NCI-H82 treated with DMSO at 0.1 percent for 48 hours (cell line): ENCODE measurements around the gene CPM.
"Not testable (repeated sequence)": the region's sequence is repeated elsewhere in the genome, so short reads cannot be mapped to it uniquely, and the experiment has no call there.

Experiments used
- DNase-seq: peaks from one replicate; lab custom pipeline; 2025; ENCODE audit not compliant: unreplicated experiment; lab: John Stamatoyannopoulos, UW

CPM gene

GRCh38 chr12:68809190-68810026 lies 123.6 kb downstream of the CPM start:
- DNase-seq: no peak

DNA sequence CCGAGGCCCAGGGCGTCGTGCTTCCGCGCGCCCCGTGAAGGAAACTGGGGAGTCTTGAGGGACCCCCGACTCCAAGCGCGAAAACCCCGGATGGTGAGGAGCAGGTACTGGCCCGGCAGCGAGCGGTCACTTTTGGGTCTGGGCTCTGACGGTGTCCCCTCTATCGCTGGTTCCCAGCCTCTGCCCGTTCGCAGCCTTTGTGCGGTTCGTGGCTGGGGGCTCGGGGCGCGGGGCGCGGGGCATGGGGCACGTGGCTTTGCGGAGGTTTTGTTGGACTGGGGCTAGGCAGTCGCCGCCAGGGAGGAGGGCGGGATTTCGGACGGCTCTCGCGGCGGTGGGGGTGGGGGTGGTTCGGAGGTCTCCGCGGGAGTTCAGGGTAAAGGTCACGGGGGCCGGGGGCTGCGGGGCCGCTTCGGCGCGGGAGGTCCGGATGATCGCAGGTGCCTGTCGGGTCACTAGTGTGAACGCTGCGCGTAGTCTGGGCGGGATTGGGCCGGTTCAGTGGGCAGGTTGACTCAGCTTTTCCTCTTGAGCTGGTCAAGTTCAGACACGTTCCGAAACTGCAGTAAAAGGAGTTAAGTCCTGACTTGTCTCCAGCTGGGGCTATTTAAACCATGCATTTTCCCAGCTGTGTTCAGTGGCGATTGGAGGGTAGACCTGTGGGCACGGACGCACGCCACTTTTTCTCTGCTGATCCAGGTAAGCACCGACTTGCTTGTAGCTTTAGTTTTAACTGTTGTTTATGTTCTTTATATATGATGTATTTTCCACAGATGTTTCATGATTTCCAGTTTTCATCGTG lies 124.4 kb downstream of the CPM start:
- DNase-seq: peak; percentile 21

- DNase-seq: peak; percentile 81
Measured at GRCh38 chr12:68807576-68808387, 125.2 kb downstream of the CPM start, which contains the start of gene MDM2. Gene MDM2, plus strand, starts transcription at chr12:68808177. Its CDS starts 301 bp downstream, at chr12:68808478.

GRCh38 chr12:68807274-68807575 lies 125.7 kb downstream of the CPM start:
- not testable (repeated sequence) for DNase-seq

DNA sequence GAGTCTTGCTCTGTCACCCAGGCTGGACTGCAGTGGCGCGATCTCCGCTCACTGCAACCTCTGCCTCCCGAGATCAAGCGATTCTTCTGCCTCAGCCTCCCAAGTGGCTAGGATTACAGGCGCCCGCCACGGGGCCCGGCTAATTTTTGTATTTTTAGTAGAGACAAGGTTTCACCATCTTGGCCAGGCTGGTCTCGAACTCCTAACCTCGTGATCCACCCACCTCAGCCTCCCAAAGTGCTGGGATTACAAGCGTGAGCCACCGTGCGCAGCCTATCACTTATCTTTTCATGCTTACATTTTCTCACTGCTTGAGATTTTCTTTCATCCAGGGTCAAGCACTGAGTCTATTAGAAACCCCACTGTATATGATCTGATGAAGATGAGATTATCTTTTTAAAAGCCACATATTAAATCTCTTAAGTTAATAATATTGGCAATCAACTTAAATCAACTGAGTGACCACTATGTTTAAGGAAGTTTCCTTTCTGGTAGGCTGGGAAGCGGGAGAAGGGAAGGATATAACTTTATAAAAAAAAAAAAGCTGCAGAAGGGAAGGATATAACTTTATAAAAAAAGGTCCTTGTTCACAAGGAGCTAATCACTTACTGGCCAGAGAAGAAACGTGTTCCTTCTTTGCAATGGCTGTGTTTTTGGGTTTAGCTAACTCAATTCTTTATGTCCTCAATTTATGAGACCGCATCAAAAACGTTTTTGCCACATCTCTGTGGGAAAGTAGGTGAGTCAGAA lies 126.3 kb downstream of the CPM start:
- DNase-seq: no peak

- no peak for DNase-seq
Measured at GRCh38 chr12:68805592-68806120, 127.3 kb downstream of the CPM start.

- no peak for DNase-seq
Measured at GRCh38 chr12:68804657-68805591, 128.0 kb downstream of the CPM start.

DNA sequence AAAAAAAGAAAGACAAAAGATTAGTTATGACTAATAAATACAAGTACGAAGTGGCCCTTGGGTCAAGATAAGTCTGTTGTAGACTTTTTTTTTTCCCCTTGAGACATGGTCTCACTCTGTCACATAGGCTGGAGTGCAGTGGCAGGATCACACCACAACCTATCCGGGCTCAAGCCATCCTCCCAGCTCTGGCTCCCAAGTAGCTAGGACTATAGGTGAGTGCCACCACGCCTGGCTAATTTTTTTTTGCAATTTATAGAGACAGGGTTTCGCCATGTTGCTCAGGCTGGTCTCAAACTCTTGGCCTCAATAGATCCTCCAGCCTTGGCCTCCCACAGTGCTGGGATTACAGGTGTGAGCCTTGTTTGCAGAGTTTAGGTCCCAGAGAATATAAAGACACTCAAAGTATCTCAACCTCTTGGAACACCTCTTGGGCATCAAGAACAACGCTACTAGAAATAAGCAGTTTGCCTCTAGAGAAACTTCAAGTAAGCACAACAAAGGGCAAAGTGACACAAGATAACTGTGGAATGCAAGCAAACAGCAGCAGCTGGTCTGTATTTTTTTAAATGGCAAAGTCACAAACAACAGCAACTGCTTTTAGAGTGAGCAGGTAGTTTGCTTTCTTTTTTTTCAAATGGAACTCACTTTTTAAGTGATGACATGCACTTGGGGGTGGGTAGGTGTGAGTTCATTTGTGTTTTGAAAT lies 128.9 kb downstream of the CPM start:
- DNase-seq: no peak

GRCh38 chr12:68802911-68803651 lies 129.9 kb downstream of the CPM start:
- DNase-seq: not testable (repeated sequence)

- DNase-seq: not testable (repeated sequence)
Measured at GRCh38 chr12:68802372-68802745, 130.6 kb downstream of the CPM start.
